Erythroblast (primary cell): Measurements from ENCODE around the gene GAREM1.

Experiments used
- DNase-seq, 2 experiments: peaks; one replicate each; lab custom pipeline; 2025; lab: John Stamatoyannopoulos, UW
- GATA1 ChIP-seq: IDR thresholded peaks from 2 replicates; pipeline ENCODE4 v1.6.1; 2011; ENCODE audit warnings: low read depth, mild to moderate bottlenecking, control low read depth, low read length, moderate library complexity
- POLR2A ChIP-seq: IDR thresholded peaks from 2 replicates; pipeline ENCODE4 v1.6.1; 2011; ENCODE audit warnings: mild to moderate bottlenecking, low read length

GAREM1 gene

DNA sequence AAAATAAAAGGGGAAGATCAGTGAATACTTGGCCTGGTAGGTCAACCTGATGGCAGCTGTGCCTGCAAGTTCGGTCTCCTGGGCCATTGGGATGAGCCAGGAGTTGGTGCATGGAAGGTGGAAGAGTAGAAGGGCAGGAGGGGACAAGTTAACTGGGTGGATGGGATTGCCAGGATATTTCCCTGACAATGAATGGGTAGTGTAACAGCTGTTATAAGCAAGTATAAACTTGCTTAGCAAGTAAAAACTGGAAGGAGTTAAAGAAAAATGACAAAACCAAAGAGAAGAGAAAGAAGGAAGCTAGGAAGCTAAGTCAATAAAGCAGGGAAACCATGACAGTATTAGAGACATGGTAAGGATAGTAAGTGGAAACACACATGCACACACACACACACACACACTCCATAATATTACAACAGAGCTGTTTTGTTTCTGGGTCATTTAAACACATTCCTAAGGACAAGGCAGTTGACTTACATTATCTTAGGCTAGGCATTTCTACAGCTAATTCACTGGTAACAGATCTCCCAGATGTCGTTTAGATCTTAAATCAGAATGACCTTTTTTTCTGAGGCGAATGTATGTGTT, 251.2 kb downstream of the GAREM1 start:
- DNase-seq, result no peak
- no peak for TF ChIP-seq POLR2A
- TF ChIP-seq GATA1, result no peak

DNA sequence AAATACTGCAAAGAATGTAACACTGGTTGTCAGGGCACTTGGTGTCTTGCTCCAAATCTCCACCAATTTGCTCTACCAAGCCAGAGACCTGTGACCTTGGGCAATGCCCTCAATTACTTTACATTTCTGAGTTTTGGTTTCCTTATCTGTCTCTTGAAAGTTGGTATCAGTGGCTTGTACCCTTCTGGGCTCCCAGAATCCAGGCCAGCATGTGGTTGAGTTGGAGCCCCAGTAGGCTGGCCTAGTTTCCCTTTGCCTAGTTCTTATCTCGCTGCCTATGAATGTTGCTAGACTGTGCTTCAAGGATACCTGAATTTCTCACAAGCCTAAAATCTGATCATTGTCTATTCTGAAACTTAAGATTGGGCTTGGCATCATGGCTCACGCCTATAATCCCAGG, 254.3 kb downstream of the GAREM1 start:
- DNase-seq, result no peak
- TF ChIP-seq POLR2A, result no peak
- TF ChIP-seq GATA1, result no peak

DNA sequence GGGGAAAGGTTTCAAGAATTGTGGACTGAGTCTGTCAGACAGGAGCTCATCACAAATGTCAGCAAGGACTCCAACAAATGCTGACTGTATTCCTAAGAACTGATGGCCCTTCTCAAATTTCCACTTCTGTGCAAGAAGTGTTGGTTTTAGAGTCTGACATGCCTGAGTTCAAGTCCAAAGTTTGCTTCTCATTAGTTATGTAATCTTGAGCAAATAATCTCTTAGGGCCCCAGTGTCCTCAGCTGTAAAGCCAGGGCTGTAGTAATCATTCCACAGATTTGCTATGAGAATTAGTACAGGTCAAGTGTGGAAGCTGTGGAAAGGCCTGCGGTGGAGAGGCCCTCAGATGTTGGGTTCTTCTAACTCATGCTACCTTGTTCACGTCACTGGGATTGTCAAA, 257.0 kb downstream of the GAREM1 start:
- TF ChIP-seq POLR2A (no peak), GATA1 (no peak)

More for the DNA sequence above, 257.0 kb downstream of the GAREM1 start:
- no peak for DNase-seq
